ENCODE measurements around the gene ACOT6. TPM values are rescaled to one million over a fixed set of nuclear protein-coding genes. Genes with fewer than 3 reads are reported as not detected.

ACOT6 gene
- not detected in 2 replicates for total RNA-seq

GRCh38 chr14:73612339-73613045, at the start of gene ACOT6:
ACOT6 (plus strand) TSS chr14:73612517; CDS start chr14:73612572, 55 bp downstream.

GRCh38 chr14:73569185-73569958, 42.9 kb upstream of the ACOT6 start, which contains the start of gene ACOT2:
ACOT2 (plus strand) TSS chr14:73569213; CDS start chr14:73569241, 28 bp downstream.

GRCh38 chr14:73591690-73592449, 20.4 kb upstream of the ACOT6 start, which contains the start of gene ACOT4:
ACOT4 (plus strand) TSS chr14:73591873; CDS start chr14:73591960, 87 bp downstream.

GRCh38 chr14:73644531-73645247, 32.4 kb downstream of the ACOT6 start, which contains the start of gene DNAL1:
DNAL1 (plus strand) TSS chr14:73644986; CDS start chr14:73645040, 54 bp downstream.

Other genes starting within 250 kb of the ACOT6 start
- gene NUMB, start 154.0 kb upstream of the ACOT6 start, total RNA-seq = 20.9 and 24.9 TPM in 2 replicates
- gene RIOX1, start 121.6 kb upstream of the ACOT6 start, total RNA-seq = 11.9 and 16.9 TPM in 2 replicates
- gene ACOT1, start 75.4 kb upstream of the ACOT6 start, total RNA-seq = 9.7 and 11.2 TPM in 2 replicates
- gene HEATR4, start 53.6 kb upstream of the ACOT6 start, total RNA-seq = not detected in 2 replicates
- gene ACOT2, start 43.3 kb upstream of the ACOT6 start, total RNA-seq = 61.1 and 62.8 TPM in 2 replicates
- 0.09 and 0.70 TPM in 2 replicates for gene ACOT4, start 20.6 kb upstream of the ACOT6 start, total RNA-seq
- gene DNAL1, start 32.5 kb downstream of the ACOT6 start, total RNA-seq = 1.3 and 3.9 TPM in 2 replicates
- 28.1 and 34.1 TPM in 2 replicates for gene PNMA1, start 101.9 kb downstream of the ACOT6 start, total RNA-seq
- 1.2 and 1.8 TPM in 2 replicates for gene PTGR2, start 239.3 kb downstream of the ACOT6 start, total RNA-seq

Data from pericardium fibroblast (primary cell).